ENCODE data around the gene DIAPH1.

DNA sequence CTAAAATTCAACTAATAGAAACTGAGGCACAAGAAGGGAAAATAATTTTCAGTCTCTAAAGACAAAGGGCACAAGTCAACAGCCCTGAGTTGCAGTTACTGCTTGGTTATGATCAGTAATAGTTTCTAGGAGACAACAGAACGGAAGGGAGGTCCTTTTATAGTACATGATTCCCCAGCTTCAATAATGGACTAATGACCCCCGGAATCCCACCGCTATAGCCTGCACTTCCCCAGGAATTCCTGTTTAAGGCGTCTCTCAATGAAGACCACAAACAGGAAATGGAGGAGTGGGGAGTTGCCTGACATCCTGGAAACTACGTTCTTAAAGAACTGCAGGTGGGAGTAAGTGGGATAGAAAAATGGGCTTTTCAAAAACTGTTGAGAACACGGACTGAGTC is 60.6 kb downstream of the DIAPH1 start:
- TF ChIP-seq, protein P1, sequence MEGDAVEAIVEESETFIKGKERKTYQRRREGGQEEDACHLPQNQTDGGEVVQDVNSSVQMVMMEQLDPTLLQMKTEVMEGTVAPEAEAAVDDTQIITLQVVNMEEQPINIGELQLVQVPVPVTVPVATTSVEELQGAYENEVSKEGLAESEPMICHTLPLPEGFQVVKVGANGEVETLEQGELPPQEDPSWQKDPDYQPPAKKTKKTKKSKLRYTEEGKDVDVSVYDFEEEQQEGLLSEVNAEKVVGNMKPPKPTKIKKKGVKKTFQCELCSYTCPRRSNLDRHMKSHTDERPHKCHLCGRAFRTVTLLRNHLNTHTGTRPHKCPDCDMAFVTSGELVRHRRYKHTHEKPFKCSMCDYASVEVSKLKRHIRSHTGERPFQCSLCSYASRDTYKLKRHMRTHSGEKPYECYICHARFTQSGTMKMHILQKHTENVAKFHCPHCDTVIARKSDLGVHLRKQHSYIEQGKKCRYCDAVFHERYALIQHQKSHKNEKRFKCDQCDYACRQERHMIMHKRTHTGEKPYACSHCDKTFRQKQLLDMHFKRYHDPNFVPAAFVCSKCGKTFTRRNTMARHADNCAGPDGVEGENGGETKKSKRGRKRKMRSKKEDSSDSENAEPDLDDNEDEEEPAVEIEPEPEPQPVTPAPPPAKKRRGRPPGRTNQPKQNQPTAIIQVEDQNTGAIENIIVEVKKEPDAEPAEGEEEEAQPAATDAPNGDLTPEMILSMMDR (IDR thresholded peaks at IDR 0.05; ENCODE audit: low read depth, low read length), result no peak
- TF ChIP-seq EZH2phosphoT487 (IDR thresholded peaks at IDR 0.05; ENCODE audit: low read depth), result no peak

Data from OCI-LY3 (cell line).